Testis (tissue), 3 donors: ENCODE data around the gene KIRREL1. TPM values are rescaled to one million over a fixed set of nuclear protein-coding genes. Genes with fewer than 3 reads are reported as not detected.

Source experiments
- DNase-seq: peaks from one replicate; pipeline ENCODE4 v3.0.0-alpha.2; 2019
- H3K27ac ChIP-seq, 2 donors: fragments of 200-600 bp; sonication (generic); one replicate each; pipeline ENCODE4 v1.5.1; 2019
- H3K27me3 ChIP-seq: fragments of 200-600 bp; sonication (generic); one replicate; pipeline ENCODE4 v1.5.1; 2019
- H3K36me3 ChIP-seq: fragments of 200-600 bp; sonication (generic); one replicate; pipeline ENCODE4 v1.5.1; 2017; ENCODE audit warnings: low read depth; ENCODE audit errors: missing control alignments
- H3K4me1 ChIP-seq: fragments of 200-600 bp; sonication (generic); one replicate; pipeline ENCODE4 v1.5.1; 2019
- H3K4me3 ChIP-seq, 2 donors: fragments of 200-600 bp; sonication (generic); one replicate each; pipeline ENCODE4 v1.5.1; 2017 to 2019
- H3K9me3 ChIP-seq: fragments of 200-600 bp; sonication (generic); one replicate; pipeline ENCODE4 v1.5.1; 2017
- CTCF ChIP-seq, 3 experiments: fragments of 450-650 bp in 2 of 3; fragments of 200-600 bp in 1 of 3; sonication (generic) in 1 of 3; IDR thresholded peaks; one replicate each; pipeline ENCODE4 v1.5.1; 2016 to 2019; ENCODE audit warnings: antibody characterized with exemption in 3 of 3, mild to moderate bottlenecking in 2 of 3, moderate library complexity in 1 of 3
- POLR2A ChIP-seq: fragments of 450-650 bp; IDR thresholded peaks from one replicate; pipeline ENCODE4 v1.6.1; 2017; ENCODE audit warnings: antibody characterized with exemption, mild to moderate bottlenecking, moderate library complexity
- WGBS, 2 donors: methylation state at CpG; one replicate each; pipeline ENCODE4 v1.1.5; 2018; 5-methylcytosine and 5-hydroxymethylcytosine counted together
- intact Hi-C: fragments of 100-400 bp; cut with DNase I; formaldehyde crosslinking; loops from one replicate; pipeline ENCODE4 v1.15.1; 2023; ENCODE audit warnings: low total_unique reads
- polyA plus RNA-seq: library from polyadenylated mRNA; stranded (reverse); fragments of 350-450 nt; fragmentation: Illumina TruSeq; extraction: RNeasy Lipid Tissue Mini Kit (QIAGEN cat#74804); gene quantifications from one replicate; pipeline ENCODE4 v1.2.3, GENCODE V29; 2014; ENCODE audit warnings: low read depth, low replicate concordance; ENCODE audit not compliant: insufficient read depth
- total RNA-seq, 2 donors: library from RNA; depleted of rRNA; stranded (reverse); fragments of >200 nt; gene quantifications; one replicate each; pipeline ENCODE4 v1.2.3, GENCODE V29; 2016

Gene KIRREL1
- total and polyA plus RNA-seq, 3 donors from 2014 or later = 15.5 to 31.9 (median 19.9) TPM

GRCh38 chr1:158019171-158019868 lies 25.9 kb downstream of the KIRREL1 start:
- H3K36me3 ChIP-seq = no peaks in the 10 kb centered on the region
- no peak overlapping the region for H3K4me3 ChIP-seq
- no peaks in the 10 kb centered on the region for H3K27me3 ChIP-seq
- no peak for TF ChIP-seq CTCF (IDR thresholded peaks at IDR 0.05)
- TF ChIP-seq POLR2A = no peak
- H3K4me1 ChIP-seq = peaks cover 42% of the 10 kb centered on the region
- H3K9me3 ChIP-seq = no peaks in the 10 kb centered on the region
- peak overlapping the region; percentile 68 to 75 for H3K27ac ChIP-seq
- intact Hi-C loops = no loop called here
- peak; percentile 64 for DNase-seq
- WGBS, 2 donors = 26 to 41% methylated on average over 4 of the region's 4 CpGs

DNA sequence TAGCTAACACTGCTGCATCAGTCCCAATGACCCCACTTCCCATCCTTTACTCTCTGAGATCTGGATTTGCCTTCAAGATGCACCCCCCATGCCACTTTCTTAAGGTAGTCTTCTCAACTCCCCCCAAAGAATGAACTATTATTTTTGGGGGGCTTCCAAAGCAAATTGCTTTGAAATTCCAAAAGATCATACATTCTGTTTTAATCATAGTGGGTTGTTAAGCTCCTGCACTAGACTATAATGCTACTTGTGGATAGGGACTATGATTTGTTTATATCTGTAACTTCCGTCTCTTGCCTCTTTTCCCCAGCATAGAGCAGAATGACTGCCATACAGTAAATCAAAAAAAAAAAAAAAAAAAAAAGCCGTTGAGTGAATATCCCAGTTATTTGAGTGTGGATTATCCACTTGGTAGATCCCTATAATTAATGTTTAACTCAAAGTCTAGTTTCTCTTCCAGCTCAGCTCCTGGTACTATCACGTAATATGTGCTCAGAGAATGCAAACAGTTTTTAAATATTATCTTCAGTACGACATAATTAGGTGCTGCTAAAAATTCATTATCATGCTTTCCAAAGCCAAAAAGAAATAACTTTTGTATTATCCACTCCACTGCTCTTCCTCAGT lies 26.9 kb downstream of the KIRREL1 start:
- no peak overlapping the region for H3K4me3 ChIP-seq
- intact Hi-C loops = no loop called here
- H3K4me1 ChIP-seq = peaks cover 49% of the 10 kb centered on the region
- TF ChIP-seq CTCF (IDR thresholded peaks at IDR 0.05) (no peak), POLR2A (no peak)
- H3K36me3 ChIP-seq = no peaks in the 10 kb centered on the region
- 58 to 65% methylated on average over 4 of the region's 4 CpGs for WGBS, 2 donors
- H3K27ac ChIP-seq = peak overlapping the region; percentile 68 to 75
- H3K9me3 ChIP-seq = no peaks in the 10 kb centered on the region
- H3K27me3 ChIP-seq = no peaks in the 10 kb centered on the region
- no peak for DNase-seq

GRCh38 chr1:158020886-158021620 lies 27.6 kb downstream of the KIRREL1 start:
- WGBS, 2 donors = 30% methylated on average over 6 of the region's 6 CpGs
- no peaks in the 10 kb centered on the region for H3K27me3 ChIP-seq
- H3K27ac ChIP-seq = peak overlapping the region in 1 of 2 donors; percentile 68
- H3K4me3 ChIP-seq = no peak overlapping the region
- H3K4me1 ChIP-seq = peaks cover 51% of the 10 kb centered on the region
- H3K9me3 ChIP-seq = no peaks in the 10 kb centered on the region
- intact Hi-C loops = no loop called here
- H3K36me3 ChIP-seq = no peaks in the 10 kb centered on the region
- no peak for DNase-seq
- TF ChIP-seq CTCF (IDR thresholded peaks at IDR 0.05) (no peak), POLR2A (no peak)

DNA sequence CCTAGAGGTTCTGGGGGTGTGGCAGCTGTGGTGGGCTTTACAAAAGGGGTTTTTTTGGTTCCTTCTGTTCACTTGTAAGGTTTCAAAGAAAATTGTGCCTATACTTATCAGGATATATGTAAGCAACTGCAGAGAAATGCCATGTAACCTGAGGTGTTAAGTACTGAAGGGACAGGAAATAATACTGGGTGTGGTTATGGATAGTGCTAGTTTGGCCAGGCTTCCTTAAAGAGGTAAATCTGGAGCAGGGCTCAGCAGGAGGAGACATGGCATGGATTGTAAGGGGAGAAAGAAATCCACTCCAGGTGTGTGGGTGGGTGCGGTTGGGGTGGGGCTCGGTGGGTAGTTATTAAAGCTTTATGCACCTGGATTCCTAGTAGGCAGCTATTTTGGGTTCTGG lies 28.3 kb downstream of the KIRREL1 start:
- TF ChIP-seq CTCF (IDR thresholded peaks at IDR 0.05) = no peak
- no peak for TF ChIP-seq POLR2A
- peaks cover 51% of the 10 kb centered on the region for H3K4me1 ChIP-seq
- 70 to 79% methylated on average over 2 of the region's 2 CpGs for WGBS, 2 donors
- no peaks in the 10 kb centered on the region for H3K36me3 ChIP-seq
- H3K9me3 ChIP-seq = no peaks in the 10 kb centered on the region
- no peaks in the 10 kb centered on the region for H3K27me3 ChIP-seq
- DNase-seq = no peak
- intact Hi-C loops = no loop called here
- no peak overlapping the region for H3K27ac ChIP-seq
- H3K4me3 ChIP-seq = no peak overlapping the region
